ENCODE results near the gene ENTPD8.

ENTPD8 gene

GRCh38 chr9:137421838-137422603 is 19.1 kb downstream of the ENTPD8 start:
- peak overlapping the region; percentile 82 for H3K4me3 ChIP-seq (ENCODE audit: low read depth, low read length)
- no peak for TF ChIP-seq CTCF (IDR thresholded peaks at IDR 0.05; ENCODE audit: borderline replicate concordance, insufficient read depth, low read depth, low read length)

DNA sequence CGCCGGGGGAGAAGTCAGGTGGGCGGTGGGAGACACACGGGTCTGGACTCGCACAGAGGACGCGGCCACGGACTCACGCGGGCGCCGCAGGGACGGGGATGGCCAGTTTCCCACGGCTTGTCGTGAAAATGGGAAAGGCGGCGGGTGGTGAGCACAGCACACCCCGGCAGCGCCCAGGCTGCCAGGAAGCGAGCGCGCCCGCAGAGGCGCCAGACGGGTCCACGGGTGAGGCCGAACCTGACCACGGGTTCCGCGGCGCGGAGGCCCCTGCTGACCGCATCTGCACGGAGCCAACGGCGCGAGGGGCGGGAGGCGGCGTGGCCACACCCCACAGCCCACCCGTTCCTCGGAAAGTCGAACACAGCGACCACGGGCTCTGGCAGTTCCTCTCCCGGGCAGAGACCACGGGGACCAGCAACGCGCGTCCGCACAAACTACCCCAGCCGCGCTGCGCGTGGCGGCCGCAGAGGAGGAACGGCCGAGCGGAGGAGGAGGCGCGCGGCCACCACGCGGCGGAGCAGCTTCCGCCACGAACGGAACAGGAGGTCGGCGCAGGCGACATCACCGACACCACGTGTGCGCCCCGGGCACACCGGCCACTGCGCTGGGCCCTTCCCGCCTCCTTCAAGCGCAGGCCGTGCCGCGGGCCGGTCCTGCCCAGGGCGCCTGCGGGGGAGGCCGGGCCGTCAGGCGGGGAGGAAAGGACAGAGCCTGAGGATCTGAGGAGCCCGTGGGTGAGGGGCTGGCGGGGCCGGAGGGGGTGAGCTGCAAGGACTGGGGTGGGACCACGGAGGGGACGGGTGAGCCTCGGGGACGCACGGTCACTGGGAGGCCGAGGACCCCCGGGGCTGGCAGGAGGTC is 23.8 kb downstream of the ENTPD8 start:
- H3K4me3 ChIP-seq (ENCODE audit: low read depth, low read length) = no peak overlapping the region
- TF ChIP-seq CTCF (IDR thresholded peaks at IDR 0.05; ENCODE audit: borderline replicate concordance, insufficient read depth, low read depth, low read length) = no peak

DNA sequence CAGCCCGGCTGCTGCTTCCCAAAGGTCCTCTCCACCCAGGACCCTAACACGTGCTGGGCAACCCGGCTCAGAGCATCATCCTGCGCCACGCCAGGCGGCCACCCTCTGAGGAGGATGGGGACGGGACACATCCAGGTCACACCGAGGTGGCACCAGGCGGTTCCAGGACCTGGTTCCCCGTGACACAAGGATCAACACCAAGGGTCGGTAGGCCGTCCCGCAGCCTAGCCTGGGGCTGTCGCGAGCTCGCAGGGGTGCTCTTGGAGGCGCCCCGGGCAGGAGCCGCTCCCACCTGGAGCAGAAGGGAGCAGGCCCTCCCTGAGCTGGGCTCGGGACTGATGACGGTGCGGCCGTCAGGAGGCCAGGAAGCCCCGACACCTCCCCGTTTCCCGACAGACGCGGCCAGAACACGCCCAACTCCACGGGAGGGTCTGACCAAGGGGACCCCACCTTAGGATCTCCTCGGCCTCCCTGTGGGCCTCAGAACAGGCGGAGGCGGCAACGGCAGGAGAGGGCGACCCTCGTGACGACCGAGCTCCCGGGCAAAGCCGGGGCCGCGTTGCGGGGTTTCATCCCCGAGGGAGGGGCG is 24.5 kb downstream of the ENTPD8 start:
- TF ChIP-seq CTCF (IDR thresholded peaks at IDR 0.05; ENCODE audit: borderline replicate concordance, insufficient read depth, low read depth, low read length) = no peak
- no peak overlapping the region for H3K4me3 ChIP-seq (ENCODE audit: low read depth, low read length)

GRCh38 chr9:137416006-137416562 is 25.1 kb downstream of the ENTPD8 start:
- no peak overlapping the region for H3K4me3 ChIP-seq (ENCODE audit: low read depth, low read length)
- no peak for TF ChIP-seq CTCF (IDR thresholded peaks at IDR 0.05; ENCODE audit: borderline replicate concordance, insufficient read depth, low read depth, low read length)

DNA sequence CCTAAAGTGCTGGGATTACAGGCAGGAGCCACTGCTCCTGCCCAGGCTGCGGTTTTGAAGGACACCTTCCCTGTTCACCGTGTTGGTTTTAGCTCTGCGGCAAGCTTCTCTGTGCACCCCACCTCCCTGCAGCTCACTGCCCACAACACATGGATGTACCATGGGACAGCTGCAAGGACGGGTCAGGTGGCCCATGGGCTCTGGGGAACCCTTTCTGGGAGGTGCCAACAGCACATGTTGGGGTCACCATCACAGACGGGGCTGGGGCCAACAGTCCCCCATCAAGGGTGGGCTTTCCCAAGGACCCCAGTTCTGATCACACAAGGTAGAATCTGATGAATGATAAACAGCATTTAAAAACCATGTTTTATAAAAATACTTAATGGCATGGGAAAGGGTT is 25.7 kb downstream of the ENTPD8 start:
- H3K4me3 ChIP-seq (ENCODE audit: low read depth, low read length) = no peak overlapping the region
- TF ChIP-seq CTCF (IDR thresholded peaks at IDR 0.05; ENCODE audit: borderline replicate concordance, insufficient read depth, low read depth, low read length) = no peak

DNA sequence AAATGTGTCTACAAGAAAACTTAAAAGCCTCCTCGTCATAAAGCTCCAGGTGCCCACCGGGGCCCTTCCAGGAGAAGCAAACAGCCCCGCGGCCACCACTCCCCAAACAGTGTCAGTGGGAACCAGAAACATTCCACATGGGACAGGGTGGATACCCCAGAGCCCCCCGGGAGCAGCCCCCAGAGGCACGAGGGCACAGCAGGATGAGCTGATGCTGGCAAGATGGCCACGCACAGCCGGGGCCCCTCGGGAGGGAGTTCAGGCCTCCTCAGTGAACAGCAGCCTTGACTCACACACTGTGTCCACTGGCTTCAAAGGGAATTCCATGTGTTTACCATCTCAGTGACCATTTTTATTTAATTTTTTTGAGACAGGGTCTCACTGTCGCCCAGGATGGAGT is 28.7 kb downstream of the ENTPD8 start:
- no peak overlapping the region for H3K4me3 ChIP-seq (ENCODE audit: low read depth, low read length)
- TF ChIP-seq CTCF (IDR thresholded peaks at IDR 0.05; ENCODE audit: borderline replicate concordance, insufficient read depth, low read depth, low read length) = no peak
